Transverse colon (tissue), 4 donors: ENCODE results near the gene LMOD2. TPM values are rescaled to one million over a fixed set of nuclear protein-coding genes. Genes with fewer than 3 reads are reported as not detected.

Experiments
- DNase-seq: peaks from one replicate; pipeline ENCODE4 v3.0.0-alpha.2; 2019
- H3K27ac ChIP-seq, 4 donors: fragments of 200-600 bp; sonication (generic); 2 replicates each; pipeline ENCODE4 v1.5.1; 2016 to 2018; ENCODE audit warnings: inconsistent platforms in 4 of 4
- H3K27me3 ChIP-seq: fragments of 200-600 bp; sonication (generic); 2 replicates; pipeline ENCODE4 v1.5.1; 2017; ENCODE audit warnings: inconsistent platforms
- H3K36me3 ChIP-seq, 4 donors: fragments of 200-600 bp; sonication (generic); 2 replicates each; pipeline ENCODE4 v1.5.1; 2017 to 2019; ENCODE audit warnings: inconsistent platforms in 4 of 4
- H3K4me1 ChIP-seq, 4 donors: fragments of 200-600 bp; sonication (generic); 2 replicates each; pipeline ENCODE4 v1.5.1; 2017 to 2020; ENCODE audit warnings: inconsistent platforms in 4 of 4
- H3K4me3 ChIP-seq, 4 donors: fragments of 200-600 bp; sonication (generic); 1 replicate in 1 of 4; 2 replicates in 3 of 4; pipeline versions ENCODE4 v1.5.1 to v1.6.1; 2017 to 2019; ENCODE audit warnings: inconsistent platforms in 4 of 4
- H3K9me3 ChIP-seq, 2 donors: fragments of 200-600 bp; sonication (generic); 2 replicates each; pipeline ENCODE4 v1.5.1; 2017 to 2019; ENCODE audit warnings: inconsistent platforms in 2 of 2
- CTCF ChIP-seq, 5 experiments: fragments of 200-600 bp in 3 of 5; fragments of 450-650 bp in 2 of 5; sonication (generic) in 3 of 5; IDR thresholded peaks; 1 replicate in 2 of 5; 2 replicates in 3 of 5; pipeline ENCODE4 v1.5.1; 2016 to 2017; ENCODE audit warnings: antibody characterized with exemption in 5 of 5, inconsistent platforms in 3 of 5, mild to moderate bottlenecking in 2 of 5, moderate library complexity in 1 of 5
- EP300 ChIP-seq: sonication (generic); formaldehyde crosslinking; IDR thresholded peaks from one replicate; pipeline ENCODE4 v1.6.1; 2017; ENCODE audit warnings: antibody characterized with exemption, low read depth
- POLR2A ChIP-seq: fragments of 450-650 bp; IDR thresholded peaks from one replicate; pipeline ENCODE4 v1.6.1; 2016; ENCODE audit warnings: antibody characterized with exemption, mild to moderate bottlenecking, moderate library complexity
- POLR2AphosphoS5 ChIP-seq, 3 donors: sonication (generic); formaldehyde crosslinking; IDR thresholded peaks; one replicate each; pipeline ENCODE4 v1.6.1; 2016; ENCODE audit warnings: antibody characterized with exemption in 3 of 3
- WGBS, 2 donors: methylation state at CpG; one replicate each; pipeline ENCODE4 v1.1.5; 2018; ENCODE audit warnings: low coverage in 1 of 2; 5-methylcytosine and 5-hydroxymethylcytosine counted together
- in situ Hi-C, 4 donors: fragments of 200-750 bp; cut with MboI; loops; one replicate each; pipeline versions ENCODE4 v1.15.0 to v1.15.1; 2017; ENCODE audit warnings: low sequenced_read_pairs in 3 of 4, low pct_ligation_motif_present in 1 of 4, low pct_unique_long_range_greater_than_20kb in 1 of 4
- intact Hi-C: fragments of 100-400 bp; cut with DNase I; formaldehyde crosslinking; loops from one replicate; pipeline ENCODE4 v1.15.1; 2023; ENCODE audit warnings: low total_unique reads
- total RNA-seq, 4 donors: library from RNA; depleted of rRNA; stranded (reverse); fragments of >200 nt; gene quantifications; one replicate each; pipeline ENCODE4 v1.1.0, GENCODE V29; 2016

Gene LMOD2
- total RNA-seq, 4 donors from 2014 or later = 0.41 TPM; not detected in 3

DNA sequence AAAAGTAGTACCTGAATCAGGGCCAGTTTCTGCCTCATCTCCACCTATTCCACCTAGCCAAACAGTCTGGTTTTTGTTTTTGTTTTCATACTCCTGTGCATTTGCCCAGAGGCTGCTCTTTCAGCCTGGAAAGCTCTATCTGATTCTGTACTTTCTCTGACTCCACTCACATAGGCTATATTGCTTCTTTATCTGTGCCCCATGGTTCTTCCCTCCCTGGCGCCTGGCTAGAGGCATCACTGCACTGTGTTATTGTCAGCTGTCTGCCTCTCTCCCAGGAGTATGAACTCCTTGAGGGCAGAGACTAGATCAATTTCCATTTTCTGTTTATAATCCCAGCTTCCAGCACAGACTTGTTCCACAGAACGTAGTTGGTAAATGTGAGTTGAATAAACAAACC is 5.1 kb upstream of the LMOD2 start:
- H3K27ac ChIP-seq = no peak overlapping the region
- no peak for DNase-seq
- TF ChIP-seq CTCF (IDR thresholded peaks at IDR 0.05) (no peak), EP300 (no peak), POLR2A (no peak), POLR2AphosphoS5 (IDR thresholded peaks at IDR 0.05) (no peak)
- H3K4me3 ChIP-seq = no peak overlapping the region
- no peaks in the 10 kb centered on the region for H3K9me3 ChIP-seq
- H3K27me3 ChIP-seq = no peaks in the 10 kb centered on the region
- 79 to 90% methylated on average over 2 of the region's 2 CpGs for WGBS, 2 donors
- intact Hi-C loops (no loop called here), in situ Hi-C loops (no loop called here)
- no peaks in the 10 kb centered on the region for H3K4me1 ChIP-seq
- no peaks in the 10 kb centered on the region for H3K36me3 ChIP-seq

GRCh38 chr7:123652406-123652805 is 3.3 kb upstream of the LMOD2 start:
- intact Hi-C loops (no loop called here), in situ Hi-C loops (no loop called here)
- no peaks in the 10 kb centered on the region for H3K36me3 ChIP-seq
- no peak for DNase-seq
- H3K27ac ChIP-seq = no peak overlapping the region
- H3K4me1 ChIP-seq = no peaks in the 10 kb centered on the region
- no peaks in the 10 kb centered on the region for H3K27me3 ChIP-seq
- 93 to 100% methylated on average over 1 of the region's 1 CpG for WGBS, 2 donors
- no peak for TF ChIP-seq EP300
- TF ChIP-seq CTCF (IDR thresholded peaks at IDR 0.05) = no peak
- no peak for TF ChIP-seq POLR2AphosphoS5 (IDR thresholded peaks at IDR 0.05)
- TF ChIP-seq POLR2A = no peak
- no peaks in the 10 kb centered on the region for H3K9me3 ChIP-seq
- no peak overlapping the region for H3K4me3 ChIP-seq

DNA sequence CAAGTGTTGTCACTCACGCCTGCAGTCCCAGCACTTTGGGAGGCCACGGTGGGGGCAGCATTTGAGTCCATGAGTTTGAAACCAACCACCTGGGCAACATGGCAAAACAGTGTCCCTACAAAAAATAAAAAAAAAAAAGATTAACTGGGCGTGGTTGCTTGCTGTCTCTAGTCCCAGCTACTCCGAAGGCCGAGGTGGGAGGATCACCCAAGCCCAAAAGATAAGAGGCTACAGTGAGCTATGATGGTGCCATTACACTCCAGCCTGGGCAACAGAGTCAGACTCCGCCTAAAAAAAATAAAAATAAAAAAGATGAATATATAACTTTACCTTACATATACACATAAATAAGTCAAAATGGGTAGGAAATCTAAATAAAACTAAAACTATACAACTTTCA is 2.5 kb upstream of the LMOD2 start:
- H3K27me3 ChIP-seq = no peaks in the 10 kb centered on the region
- no peaks in the 10 kb centered on the region for H3K4me1 ChIP-seq
- TF ChIP-seq CTCF (IDR thresholded peaks at IDR 0.05) (no peak), POLR2AphosphoS5 (IDR thresholded peaks at IDR 0.05) (no peak), EP300 (no peak), POLR2A (no peak)
- H3K4me3 ChIP-seq = no peak overlapping the region
- in situ Hi-C loops (no loop called here), intact Hi-C loops (no loop called here)
- DNase-seq = no peak
- no peak overlapping the region for H3K27ac ChIP-seq
- 87 to 88% methylated on average over 6 of the region's 6 CpGs for WGBS, 2 donors
- H3K36me3 ChIP-seq = no peaks in the 10 kb centered on the region
- H3K9me3 ChIP-seq = no peaks in the 10 kb centered on the region

DNA sequence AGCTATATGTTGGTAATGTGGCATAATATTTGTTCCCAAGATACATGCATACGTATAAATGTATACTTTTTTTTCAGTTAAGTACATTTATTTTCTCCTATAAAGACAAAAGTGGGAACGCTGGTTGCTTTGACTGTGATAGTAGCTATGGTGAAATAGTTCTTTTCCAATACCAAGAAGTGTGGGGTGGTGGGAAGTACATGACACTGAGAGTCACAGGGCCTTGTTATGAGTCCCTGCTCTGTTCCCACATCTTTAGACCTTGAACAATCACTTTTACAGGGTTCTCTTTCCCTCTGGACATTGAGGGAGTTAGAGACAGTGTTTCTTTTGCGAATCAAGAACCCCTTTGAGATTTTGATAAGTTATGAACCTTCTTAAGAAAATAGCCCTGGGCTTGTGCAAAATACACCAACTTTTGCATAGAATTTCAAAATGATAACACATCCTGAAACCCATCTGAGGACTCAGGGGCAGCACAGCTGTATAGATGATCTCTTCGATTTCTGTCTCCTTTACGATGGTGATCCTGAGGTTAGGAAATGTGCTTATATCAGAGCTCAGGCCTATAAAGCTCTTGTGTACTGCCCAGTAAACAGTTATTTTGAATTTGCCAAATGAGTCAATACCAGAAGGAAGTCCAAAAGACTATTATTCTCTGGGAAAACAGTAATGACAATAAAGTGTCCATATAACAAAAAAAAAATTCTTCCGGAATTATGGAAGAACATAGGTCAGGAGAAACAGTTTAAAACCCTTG is 1.1 kb downstream of the LMOD2 start:
- 82 to 84% methylated on average over 6 of the region's 6 CpGs for WGBS, 2 donors
- Histone ChIP-seq H3K9me3 (no peaks in the 10 kb centered on the region), H3K27ac (no peak overlapping the region), H3K4me1 (no peaks in the 10 kb centered on the region), H3K4me3 (no peak overlapping the region), H3K36me3 (no peaks in the 10 kb centered on the region), H3K27me3 (no peaks in the 10 kb centered on the region)
- DNase-seq = no peak
- in situ Hi-C loops = no loop called here
- intact Hi-C loops = no loop called here
- no peak for TF ChIP-seq CTCF (IDR thresholded peaks at IDR 0.05)
- TF ChIP-seq EP300 = no peak
- TF ChIP-seq POLR2AphosphoS5 (IDR thresholded peaks at IDR 0.05) = no peak
- TF ChIP-seq POLR2A = no peak
